Activated CD8-positive, alpha-beta memory T cell treated with anti-CD3 and anti-CD28 coated beads, Interleukin-2, amount 50 U/mL, for 4 hours (primary cell): ENCODE measurements around the gene THAP11.

ENCODE experiments used
- DNase-seq: peaks from one replicate; pipeline ENCODE4 v3.0.0-alpha.2; 2020

THAP11 gene

DNA sequence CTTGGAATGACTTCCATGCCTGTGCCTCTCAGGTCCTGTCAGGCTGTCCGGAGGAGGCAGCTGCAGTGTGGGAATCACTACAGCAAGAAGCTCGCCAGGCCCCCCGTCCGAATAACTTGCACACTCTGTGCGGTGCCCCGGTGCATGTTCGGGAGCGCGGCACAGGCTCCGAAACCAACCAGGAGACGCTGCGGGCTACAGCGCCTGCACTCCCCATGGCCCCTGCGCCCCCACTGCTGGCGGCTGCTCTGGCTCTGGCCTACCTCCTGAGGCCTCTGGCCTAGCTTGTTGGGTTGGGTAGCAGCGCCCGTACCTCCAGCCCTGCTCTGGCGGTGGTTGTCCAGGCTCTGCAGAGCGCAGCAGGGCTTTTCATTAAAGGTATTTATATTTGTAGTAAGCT lies 43.9 kb downstream of the THAP11 start:
- no peak for DNase-seq

DNA sequence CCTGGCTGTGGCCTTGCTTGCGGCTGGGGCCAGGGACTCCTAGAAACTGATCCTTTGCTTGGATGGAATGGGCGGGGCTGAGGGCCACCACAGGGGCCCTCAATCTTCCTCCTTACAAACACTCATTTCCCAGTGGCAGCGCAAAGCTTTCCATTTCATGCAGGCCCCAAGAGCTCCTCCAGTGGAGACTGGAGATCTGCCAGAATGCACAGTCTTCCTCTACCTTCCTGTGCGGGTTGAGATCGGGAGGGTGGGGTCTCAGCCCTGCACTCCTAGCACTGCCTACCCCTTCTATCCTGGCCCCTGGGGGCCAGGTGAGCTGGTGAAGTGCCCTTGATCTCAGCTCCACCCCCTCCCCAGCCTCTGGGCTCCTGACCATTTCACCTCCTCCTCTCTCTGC lies 44.3 kb downstream of the THAP11 start:
- DNase-seq = no peak

DNA sequence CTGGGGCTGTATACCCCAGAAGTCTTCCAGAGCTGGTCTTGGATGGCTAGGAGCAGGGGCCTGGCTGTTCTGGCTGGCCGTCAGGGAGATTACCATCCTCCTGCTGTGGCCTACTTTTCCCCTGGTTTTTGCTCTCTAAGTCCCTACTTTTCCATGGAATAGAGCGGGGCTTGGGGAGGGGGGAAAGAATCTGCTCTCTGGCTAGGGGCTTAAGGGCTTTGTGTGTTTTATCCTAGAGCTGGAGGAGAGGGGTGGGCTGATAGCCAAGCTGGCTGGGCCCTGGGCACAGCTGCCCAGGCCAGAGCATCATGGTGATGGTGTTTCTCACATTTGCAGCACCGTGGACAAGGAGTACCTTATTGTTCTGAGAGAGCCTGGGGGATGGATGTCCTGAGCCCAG lies 46.2 kb downstream of the THAP11 start:
- DNase-seq = no peak

DNA sequence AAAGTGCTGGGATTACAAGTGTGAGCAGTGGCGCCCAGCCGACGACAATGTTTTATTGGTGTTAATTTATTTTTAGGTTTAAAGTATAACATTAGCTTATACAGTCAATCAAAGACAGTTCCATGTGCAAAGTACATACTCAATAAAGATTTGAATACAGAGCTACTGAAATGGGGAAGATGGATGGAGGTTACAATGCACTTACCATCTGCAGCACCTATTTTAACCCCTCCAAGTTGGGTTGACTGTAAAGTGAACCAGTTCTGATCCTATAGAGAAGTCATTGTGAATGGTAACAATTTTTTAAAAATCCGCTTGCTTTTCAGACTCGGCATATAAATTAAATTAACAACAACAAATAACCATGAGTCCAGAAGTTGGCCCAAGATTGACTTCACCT lies 50.3 kb downstream of the THAP11 start:
- no peak for DNase-seq

DNA sequence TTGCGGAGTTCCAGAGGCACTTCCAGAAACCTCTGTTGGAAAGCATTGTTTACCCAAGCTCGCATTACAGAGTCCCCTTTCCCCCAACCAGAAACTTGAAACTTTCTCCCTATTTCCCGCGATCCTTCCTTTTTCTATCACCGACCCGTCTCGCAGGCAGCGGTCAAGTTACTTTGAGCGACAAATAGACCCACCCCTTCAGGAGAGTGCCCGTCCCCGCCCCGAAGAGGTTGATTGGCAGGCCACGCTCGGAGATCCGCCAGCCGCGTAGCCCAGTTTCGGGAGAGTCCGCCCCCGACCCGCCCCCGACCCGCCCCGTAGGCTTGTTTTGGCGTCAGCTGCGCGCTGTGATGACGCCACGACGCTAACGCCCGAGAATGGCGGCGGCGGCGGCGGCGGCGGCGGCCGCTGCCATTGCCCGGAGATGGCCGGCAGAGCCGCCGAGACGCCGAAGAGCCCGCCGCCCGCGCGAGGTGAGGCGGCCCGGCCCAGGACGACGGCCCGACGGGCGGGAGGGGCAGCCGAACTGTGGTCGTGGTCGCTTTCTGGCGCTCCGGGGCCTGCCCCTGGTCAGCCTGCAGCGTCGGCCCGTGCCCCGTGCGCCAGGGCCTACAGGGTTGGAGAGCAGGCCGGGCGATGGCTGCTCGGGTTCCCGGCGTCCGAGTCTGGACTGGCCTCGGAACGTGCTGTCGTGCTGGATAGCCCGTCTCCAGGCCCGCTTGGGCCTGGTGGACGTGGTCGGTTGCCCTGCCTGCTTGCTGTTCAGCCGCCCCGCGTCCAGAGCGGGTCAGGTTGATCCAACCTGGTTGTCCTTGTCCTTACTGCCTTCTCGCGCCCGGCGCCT lies 51.0 kb downstream of the THAP11 start, which contains the start of gene PSKH1:
PSKH1 (plus strand) TSS at position 356 of the 844 bp plus-strand sequence. CDS start 15,496 bp downstream, outside the sequence.
- DNase-seq = peak; percentile 90
